NCI-H2196 (cell line): ENCODE data around the gene SPATA2L.
A peak's percentile ranks its signal among the peaks of the same experiment; 100 is the strongest.
"Not testable (repeated sequence)": the region's sequence is repeated elsewhere in the genome, so short reads cannot be mapped to it uniquely, and the experiment has no call there.

Experiments used
- DNase-seq: peaks from one replicate; lab custom pipeline; 2025; ENCODE audit not compliant: unreplicated experiment; lab: John Stamatoyannopoulos, UW

SPATA2L gene

DNA sequence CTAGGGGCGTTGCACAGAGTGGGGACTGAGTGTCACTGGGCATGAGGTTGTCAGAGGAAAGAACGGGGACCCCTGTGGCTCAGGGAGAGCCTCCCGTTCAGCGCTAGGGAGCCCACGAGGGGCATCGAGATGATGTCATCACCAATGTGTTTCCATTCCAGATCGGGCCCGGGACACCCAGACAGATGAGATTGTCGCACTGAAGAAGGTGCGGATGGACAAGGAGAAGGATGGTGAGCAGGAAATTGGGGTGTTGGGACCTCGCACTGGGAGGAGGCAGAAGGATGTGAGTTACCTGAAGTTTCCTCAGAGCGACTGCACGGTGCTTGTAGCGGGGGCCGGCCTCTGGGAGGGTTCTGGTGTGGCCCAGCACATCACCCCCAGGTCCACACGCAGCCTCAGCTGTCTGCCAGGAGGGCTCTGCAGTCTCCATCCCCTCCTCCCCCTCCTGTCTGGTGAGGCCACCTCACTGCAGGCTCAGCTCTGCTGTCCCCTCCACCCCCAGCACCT, 11.1 kb downstream of the SPATA2L start:
- no peak for DNase-seq

DNA sequence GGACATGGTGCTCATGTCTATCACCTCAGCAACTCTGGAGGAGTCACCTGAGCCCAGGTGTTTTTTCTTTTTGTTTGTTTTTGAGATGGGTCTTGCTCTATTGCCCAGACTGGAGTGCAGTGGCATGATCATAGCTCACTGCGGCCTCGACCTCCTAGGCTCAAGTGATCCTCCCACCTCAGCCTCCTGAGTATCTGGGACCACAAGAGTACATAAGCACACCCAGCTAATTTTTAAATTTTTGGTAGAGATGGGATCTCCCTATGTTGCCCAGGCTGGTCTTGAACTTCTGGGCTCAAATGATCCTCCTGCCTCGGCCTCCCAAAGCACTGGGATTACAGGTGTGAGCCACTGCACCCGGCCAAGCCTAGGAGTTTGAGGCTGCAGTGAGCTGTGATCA, 11.9 kb downstream of the SPATA2L start:
- DNase-seq = not testable (repeated sequence)

DNA sequence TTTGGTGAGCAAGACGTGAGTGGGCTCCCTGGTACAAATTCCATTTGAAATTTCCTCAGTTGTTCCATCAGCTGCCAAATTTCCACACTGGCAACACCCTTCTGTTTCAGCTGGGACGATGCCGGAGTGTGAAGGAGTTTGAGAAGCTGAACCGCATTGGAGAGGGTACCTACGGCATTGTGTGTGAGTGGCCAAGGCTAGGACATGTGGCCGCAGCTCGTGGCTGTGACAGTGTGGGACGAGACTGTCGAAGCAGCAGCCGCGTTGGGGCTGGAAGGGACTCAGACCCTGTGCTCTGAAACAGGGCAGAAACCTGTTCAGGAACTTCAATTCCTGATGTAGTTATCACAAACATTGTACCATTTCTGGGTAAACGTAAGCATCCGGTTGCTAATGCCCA, 12.4 kb downstream of the SPATA2L start:
- no peak for DNase-seq

DNA sequence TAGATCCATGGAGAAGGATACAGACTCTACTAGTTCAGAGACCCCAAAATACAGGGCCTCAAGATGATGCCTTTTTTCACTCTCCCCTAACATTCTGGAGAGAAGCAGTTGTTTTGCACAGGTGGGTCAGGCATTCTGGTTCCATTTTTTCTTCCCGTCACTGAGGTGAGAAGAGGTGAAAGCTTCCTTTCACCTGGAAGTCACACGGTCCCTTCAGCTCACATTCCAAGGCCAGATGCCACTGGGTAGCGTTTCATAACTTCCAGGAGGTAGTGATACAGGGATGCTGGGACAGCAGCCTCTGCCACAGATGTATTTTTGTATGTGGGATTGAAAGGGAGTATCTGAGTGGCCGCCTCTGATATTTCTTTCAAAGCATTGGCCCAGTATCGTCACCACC, 13.1 kb downstream of the SPATA2L start:
- DNase-seq = no peak

DNA sequence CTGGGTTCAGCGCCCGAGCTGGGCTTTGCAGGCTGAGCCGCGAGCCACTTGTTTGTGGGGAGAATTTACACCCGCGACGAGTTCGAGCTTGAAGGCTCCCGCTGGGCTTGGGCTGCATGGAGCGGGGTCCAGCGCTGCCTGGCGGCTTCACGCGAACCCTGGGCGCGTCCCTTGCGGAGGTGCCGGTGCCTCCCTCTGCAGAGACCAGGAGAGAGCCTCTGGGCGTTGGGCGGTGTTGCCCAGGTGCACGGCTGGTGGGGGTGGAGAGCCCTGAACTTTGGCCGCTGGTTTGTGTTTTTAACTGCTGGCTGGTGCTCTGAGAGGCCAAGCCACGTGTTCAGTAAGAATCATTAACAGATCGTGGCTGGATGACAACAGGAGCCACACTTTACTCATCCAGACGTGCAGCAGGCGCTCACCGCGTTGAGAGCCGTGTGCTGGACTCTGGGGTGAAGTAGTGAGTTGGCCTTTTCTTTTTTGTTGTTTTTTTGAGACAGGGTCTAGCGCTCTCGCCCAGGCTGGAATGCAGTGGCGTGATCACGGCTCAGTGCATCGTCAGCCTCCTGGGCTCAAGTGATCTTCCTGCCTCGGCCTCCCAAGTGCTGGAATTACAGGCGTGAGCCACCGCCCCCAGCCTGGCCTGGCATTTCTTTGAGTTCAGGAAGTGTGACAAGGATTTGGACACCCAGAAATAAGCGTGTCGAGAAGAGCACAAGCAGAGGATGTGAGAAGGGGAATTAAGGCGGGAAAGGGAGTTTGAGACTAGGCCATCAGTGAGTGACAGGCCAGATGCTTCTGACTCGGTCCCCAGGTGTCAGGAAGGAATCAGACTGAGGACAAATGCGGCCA, 14.2 kb downstream of the SPATA2L start:
- peak; percentile 27 for DNase-seq

DNA sequence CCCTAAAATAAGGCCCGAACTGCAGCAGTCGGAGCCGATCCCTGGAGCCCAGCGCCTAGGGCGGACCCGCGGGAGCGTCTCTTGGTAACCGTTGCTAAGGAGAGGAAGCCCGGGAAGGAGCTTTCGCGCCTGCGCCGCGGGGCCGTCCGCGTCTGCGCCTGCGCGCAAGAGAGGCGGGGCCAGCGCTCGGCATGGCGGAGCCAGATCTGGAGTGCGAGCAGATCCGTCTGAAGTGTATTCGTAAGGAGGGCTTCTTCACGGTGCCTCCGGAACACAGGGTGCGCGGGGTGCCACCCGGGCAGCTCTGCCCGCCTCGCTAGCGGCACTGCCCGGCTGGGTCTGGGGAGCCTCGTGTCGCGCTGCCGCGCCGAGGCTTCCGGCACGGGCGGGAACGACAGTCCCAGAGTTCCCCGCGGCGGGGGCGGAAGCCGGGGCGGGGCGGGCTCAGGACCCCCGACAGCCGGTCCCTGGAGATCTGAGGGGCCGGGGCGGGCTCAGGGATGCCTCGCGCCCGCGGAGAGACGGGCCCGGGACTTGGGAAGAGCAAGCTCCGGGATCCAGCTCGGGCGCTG, 14.9 kb downstream of the SPATA2L start, which contains the start of gene CDK10:
Gene CDK10, plus strand, starts transcription at position 170 of the 572 bp plus-strand sequence. Its CDS starts 22 bp downstream, at position 192.
- DNase-seq = peak; percentile 85

DNA sequence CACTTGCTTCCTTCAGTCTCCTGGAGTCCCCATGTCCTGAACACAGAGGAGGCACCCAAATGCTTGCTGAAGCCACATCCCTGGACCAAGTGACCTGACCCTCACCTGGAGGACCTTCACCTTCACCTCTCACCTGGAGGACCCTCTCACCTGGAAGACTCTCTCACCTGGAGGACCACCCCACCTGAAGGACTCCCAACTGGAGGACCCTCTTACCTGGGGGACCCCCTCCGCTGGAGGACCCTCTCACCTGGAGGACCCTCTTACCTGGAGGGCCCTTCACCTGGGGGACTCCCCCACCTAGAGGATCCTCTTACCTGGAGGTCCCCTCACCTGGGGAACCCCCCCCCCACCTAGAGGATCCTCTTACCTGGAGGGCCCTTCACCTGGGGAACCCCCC, 15.6 kb downstream of the SPATA2L start:
- no peak for DNase-seq

DNA sequence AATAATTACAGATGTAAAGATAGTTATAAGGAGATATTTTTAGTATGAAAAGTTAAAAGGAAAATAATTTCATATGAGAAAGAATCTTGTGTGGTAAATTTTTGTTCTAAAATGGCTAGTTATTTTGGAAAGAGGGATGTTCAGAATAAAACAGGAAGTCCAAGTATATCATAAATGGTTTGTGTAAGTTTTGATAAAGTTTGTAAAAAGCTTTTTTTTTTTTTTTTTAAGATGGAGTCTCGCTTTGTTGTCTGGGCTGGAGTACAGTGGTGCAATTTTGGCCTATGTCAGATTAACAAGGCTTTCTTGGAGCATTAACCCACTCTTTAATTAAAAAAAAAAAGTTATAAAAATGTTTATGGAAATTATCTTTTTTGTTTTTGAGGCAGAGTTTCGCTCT, 23.2 kb downstream of the SPATA2L start:
- DNase-seq = no peak

DNA sequence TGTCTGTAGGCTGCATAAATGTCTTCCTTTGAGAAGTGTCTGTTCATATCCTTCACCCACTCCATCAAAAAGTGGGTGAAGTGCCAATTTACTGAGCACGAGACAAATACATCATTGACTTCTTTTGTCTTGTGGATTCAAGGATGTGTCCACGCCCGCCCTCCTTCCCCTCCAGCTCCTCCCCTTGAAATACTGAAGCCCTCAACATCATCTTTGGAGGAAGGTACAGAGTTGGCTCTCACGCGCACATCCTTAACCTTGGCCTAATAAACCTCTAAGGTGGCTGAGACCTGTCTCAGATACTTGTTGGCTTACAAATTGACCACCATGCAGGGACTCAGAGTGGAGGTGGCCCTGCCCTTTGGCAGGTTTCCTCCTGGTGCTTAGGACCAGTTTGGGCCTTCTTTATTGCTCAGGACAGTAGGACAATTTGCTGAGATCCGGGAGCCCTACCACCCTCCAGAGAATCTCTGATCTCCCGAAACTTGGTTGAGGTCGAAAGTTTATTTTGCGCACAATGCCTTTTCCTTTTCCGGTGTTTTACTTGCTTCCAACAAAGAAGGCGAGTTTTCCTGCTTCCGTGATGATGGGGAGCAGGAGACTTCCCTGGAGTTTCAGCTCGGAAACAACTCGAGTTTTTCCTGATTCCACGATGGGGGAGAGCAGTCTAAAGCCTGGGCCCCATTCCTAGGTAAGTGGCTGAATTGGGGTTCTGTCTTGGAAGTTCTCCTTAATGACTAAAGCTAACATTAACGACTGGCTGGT, 29.1 kb downstream of the SPATA2L start:
- DNase-seq = no peak

DNA sequence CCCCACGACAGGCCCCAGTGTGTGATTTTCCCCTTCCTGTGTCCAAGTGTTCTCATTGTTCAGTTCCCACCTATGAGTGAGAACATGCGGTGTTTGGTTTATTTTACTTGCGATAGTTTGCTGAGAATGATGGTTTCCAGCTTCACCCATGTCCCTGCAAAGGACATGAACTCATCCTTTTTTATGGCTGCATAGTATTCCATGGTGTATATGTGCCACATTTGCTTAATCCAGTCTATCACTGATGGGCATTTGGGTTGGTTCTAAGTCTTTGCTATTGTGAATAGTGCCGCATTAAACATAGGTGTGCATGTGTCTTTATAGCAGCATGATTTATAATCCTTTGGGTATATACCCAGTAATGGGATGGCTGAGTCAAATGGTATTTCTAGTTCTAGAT, 29.9 kb downstream of the SPATA2L start:
- not testable (repeated sequence) for DNase-seq

DNA sequence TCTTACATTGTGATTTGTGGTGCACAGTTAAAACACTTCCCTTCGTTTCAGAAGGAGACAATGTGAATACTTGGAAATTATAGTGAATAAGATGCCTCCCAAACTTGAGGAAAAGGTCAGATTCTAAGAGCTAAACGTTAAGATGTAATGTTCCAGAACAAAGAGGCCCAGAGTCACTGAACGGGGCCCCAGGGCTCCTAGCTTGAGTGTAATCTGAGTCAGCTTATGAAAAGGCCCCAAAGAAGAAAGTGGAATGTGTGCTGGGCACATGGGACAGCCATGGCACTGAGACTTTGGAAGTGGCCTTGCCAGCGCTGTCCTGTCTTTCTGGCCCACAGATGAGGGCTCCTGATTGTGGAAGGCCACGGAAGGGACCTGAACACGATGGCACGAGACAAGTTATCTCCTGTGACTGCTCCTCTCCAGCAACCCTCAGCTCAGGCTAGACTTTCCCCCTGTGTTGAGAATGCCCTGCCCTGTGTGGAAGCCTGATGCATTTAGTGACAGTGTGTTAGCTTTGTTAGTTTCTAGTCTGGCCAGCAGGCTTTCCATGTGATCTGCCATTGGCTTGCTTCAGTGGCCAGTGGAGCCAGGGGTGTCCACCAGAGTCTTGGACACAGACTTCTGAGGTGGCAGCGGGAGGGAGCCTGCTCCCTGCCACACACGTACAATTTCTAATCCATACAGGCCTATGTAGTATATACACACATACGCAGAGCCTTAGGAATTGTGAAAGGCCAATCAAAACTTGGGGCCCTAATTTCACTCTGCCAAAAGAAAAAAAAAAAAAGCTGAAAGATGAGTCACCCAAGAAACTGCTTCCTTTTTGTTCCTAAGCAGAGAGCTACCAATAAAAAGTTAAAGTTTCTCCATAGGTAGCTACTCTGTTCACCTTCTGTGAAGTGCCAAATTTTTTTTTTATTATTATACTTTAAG, 30.7 kb downstream of the SPATA2L start:
- DNase-seq = no peak

DNA sequence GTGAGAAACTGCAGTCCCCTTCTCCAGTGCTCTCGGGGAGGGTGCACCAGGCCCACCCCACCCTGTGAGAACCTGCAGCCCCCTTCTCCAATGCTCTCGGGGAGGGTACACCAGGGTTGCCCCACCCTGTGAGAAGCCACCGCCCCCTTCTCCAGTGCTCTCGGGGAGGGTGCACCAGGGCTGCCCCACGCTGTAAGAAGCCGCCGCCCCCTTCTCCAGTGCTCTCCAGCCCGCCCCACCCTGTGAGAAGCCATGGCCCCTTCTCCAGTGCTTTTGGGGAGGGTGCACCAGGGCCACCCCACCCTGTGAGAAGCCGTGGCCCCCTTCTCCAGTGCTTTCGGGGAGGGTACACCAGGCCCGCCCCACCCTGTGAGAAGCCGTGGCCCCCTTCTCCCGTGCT, 31.8 kb downstream of the SPATA2L start:
- DNase-seq = no peak

DNA sequence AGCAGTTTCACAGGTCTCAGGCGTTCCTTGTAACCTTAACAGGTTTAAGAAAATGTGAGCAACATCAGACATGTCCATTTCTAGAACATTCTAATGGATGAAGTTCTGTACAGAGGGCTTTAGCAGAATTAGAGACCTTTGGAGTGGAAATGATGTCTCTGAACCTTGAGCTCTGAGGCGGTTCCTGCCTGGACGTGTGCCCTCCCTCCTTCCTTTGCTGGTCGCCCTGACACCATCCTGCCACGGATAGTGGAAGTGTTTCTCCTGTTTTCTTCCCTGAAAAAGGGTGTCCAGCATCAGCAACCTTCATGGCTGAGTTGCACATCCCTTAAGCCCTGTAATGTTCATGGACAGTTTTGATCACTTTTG, 32.7 kb downstream of the SPATA2L start:
- DNase-seq = no peak

DNA sequence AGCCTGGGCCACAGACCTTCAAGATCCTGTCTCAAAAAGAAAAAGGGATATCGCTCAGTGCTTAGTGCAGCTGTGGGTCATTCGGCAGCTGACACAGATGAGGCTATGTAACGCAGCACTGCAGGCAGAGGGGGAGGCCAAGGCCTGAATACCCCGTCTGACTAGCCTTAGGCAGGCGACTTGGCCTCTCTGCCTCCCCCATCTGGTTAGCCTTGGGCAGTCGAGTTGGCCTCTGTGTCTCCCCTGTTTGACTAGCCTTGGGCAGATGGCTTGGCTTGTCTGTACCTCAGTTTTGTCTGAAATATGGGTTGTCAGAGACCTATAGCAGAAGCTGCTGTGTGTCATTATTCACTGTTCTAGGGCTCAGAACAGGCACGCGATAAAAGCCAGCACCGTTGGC, 33.9 kb downstream of the SPATA2L start:
- DNase-seq = no peak

DNA sequence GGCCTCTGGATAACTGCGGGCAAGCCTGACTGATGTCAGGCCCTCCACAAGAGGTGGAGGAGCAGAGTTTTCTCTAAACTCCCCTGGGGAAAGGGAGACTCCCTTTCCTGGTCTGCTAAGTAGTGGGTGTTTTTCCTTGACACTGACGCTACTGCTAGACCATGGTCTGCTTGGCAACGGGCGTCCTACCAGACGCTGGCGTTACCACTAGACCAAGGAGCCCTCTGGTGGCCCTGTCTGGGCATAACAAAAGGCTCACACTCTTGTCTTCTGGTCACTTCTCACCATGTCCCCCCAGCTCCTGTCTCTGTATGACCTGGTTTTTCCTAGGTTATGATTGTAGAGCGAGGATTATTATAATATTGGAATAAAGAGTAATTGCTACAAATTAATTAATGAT, 34.5 kb downstream of the SPATA2L start:
- not testable (repeated sequence) for DNase-seq

DNA sequence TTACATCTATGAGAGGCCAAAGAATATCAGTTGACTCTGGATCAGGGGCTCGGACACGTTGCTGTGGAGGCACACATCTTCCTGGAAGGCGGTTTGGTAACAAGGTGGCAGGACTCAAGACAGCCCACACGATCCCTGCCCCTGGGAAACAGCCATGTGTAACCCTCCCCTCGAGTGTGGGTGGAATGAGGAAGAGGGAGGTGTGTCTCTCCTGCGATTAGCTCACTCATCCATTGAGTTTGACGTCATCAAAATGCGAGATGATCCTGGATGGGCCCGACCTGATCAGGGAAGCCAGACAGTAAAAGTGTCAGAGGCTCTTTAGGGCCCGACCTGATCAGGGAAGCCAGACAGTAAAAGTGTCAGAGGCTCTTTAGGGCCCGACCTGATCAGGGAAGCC, 37.3 kb downstream of the SPATA2L start:
- DNase-seq = not testable (repeated sequence)

DNA sequence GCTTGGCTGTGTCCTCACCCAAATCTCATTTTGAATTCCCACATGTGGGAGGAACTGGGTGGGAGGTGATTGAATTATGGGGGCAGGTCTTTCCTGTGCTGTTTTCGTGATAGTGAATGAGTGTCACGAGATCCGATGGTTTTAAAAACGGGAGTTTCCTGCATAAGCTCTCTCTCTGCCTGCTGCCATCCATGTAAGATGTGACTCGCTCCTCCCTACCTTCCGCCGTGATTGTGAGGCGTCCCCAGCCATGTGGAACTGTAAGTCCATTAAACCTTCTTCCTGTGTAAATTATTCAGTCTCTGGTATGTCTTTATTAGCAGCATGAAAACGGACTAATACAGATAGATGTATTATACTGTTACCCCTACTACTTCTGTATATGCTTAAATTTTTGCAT, 40.3 kb downstream of the SPATA2L start:
- no peak for DNase-seq

DNA sequence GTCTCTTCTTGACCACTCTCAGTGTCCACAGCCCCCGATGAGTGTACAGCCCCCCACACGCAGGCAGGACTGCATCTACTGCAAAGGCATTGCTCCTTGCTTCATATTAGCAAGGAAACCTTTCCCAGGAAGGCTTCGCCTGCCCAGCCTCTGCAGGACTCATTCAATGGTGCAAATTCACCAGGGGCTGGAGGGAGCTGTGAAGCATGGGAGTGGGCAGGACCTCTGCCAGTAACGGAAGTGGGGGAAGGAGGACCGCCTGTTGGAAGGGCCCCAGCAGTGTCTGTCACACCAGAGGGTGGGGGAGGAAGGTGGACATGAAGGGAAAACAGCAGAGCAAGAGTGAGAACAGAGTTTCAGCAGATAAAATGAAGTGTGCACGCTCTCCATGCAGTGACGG, 41.4 kb downstream of the SPATA2L start:
- DNase-seq = no peak

DNA sequence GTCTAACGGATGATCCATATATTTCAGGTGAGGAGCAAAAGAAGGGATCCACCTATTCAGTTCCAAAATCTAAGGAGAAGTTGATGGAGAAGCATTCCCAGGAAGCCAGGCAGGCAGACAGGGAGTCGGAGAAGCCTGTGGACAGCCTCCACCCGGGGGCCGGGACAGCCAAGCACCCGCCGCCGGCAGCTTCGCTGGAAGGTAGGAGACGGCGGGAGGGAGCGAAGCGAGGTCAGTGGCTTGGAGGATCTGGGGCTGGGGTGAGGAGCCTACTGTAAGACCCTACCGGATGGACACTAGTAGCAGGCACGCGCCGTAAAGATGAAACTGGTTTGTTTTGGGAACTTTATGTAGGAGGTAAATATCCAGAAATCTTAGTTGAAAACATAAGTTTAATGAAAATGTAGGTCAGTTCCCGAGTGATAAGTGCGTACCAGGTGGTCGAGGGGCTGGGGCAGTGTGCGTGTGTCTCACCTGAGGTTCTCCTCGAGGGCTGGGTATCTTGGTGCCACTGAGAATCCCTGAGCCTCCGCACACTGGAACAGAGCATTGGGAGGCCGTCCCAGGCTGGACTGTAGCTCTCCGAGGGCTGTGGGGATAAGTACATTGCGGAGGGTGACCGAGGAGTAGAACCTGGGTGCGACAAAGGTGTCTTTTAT, 43.2 kb downstream of the SPATA2L start:
- DNase-seq = no peak
